ENCODE results near the gene SGMS1. TPM values are rescaled to one million over a fixed set of nuclear protein-coding genes. Genes with fewer than 3 reads are reported as not detected.
A peak's percentile ranks its signal among the peaks of the same experiment; 100 is the strongest.

The SGMS1 gene
- total RNA-seq, 2 experiments from 2014 or later = 24.8 to 25.2 TPM

DNA sequence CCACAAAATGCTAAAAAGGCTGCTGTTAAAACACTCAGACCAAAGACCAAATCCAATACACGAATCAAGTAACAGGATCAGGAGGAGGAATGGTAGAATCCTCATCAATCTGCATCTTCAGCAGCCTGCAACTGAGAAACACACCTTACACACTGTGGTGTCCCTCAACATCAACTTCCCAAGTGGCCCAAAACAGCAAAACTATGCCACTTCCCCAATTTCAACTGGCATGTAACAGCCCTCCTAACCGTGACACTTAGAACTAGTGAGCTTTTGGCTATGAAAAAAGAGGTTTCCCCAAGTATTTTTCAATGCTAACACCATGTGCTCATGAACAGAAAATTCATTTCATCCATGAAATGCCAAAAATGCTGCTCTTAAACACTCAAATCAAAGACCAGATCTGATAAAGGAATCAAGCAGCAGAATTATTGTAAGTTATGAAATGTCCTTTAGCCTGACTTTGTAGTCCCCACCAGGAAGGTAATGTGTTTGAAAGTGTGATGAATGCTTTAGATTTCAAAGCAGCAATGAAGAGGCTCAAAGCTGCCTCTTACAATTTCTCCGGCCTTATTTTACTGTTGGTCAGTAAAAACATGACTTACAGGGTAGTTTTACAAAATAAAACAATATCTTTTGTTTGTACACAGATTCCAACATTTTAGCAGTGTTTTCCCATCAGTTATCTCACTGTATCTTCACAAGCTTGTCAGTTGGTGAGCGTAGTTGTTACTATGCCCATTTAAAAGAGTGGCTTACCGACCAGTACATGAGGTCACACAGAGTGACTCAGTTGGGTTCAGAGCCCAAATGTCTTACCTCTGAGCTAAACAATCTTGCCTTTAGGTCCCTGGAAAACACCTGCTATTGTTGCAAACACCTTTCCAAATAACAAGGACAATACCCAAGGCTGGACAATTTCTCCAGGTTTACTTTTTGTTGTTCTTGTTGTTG is 306.8 kb downstream of the SGMS1 start:
- no peak for ATAC-seq (ENCODE audit: poor library complexity)
- Histone ChIP-seq H3K27me3 (ENCODE audit: control insufficient read depth in 1 of 2, insufficient read depth in 2 of 2, low read length in 2 of 2) (no peaks in the 10 kb centered on the region), H3K9me3 (ENCODE audit: control insufficient read depth in 1 of 2, insufficient read depth in 1 of 2, low read length in 2 of 2) (no peaks in the 10 kb centered on the region), H3K36me3 (ENCODE audit: insufficient read depth, low read length) (peaks cover 8% of the 10 kb centered on the region), H3K4me1 (ENCODE audit: insufficient read depth, low read length) (no peaks in the 10 kb centered on the region), H3K27ac (ENCODE audit: low read depth in 1 of 2, low read length in 2 of 2) (no peak overlapping the region), H3K4me3 (ENCODE audit: low read length) (no peak overlapping the region)
- H3K9me3 Mint-ChIP-seq = no peaks in the 10 kb centered on the region
- TF ChIP-seq, protein P1, sequence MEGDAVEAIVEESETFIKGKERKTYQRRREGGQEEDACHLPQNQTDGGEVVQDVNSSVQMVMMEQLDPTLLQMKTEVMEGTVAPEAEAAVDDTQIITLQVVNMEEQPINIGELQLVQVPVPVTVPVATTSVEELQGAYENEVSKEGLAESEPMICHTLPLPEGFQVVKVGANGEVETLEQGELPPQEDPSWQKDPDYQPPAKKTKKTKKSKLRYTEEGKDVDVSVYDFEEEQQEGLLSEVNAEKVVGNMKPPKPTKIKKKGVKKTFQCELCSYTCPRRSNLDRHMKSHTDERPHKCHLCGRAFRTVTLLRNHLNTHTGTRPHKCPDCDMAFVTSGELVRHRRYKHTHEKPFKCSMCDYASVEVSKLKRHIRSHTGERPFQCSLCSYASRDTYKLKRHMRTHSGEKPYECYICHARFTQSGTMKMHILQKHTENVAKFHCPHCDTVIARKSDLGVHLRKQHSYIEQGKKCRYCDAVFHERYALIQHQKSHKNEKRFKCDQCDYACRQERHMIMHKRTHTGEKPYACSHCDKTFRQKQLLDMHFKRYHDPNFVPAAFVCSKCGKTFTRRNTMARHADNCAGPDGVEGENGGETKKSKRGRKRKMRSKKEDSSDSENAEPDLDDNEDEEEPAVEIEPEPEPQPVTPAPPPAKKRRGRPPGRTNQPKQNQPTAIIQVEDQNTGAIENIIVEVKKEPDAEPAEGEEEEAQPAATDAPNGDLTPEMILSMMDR (IDR thresholded peaks at IDR 0.05) = no peak
- peaks cover 64% of the 10 kb centered on the region for H3K36me3 Mint-ChIP-seq (ENCODE audit: low read depth)
- no peak overlapping the region for H3K27ac Mint-ChIP-seq
- no peak overlapping the region for H3K4me3 Mint-ChIP-seq
- H3K4me1 Mint-ChIP-seq (ENCODE audit: low read depth) = peaks cover 10% of the 10 kb centered on the region
- H3K27me3 Mint-ChIP-seq = no peaks in the 10 kb centered on the region
- DNase-seq = no peak
- intact Hi-C loops (cut with DNase I, micrococcal nuclease) = no loop called here
- CTCF ChIA-PET = no interaction called here
- POLR2A ChIA-PET = no interaction called here

DNA sequence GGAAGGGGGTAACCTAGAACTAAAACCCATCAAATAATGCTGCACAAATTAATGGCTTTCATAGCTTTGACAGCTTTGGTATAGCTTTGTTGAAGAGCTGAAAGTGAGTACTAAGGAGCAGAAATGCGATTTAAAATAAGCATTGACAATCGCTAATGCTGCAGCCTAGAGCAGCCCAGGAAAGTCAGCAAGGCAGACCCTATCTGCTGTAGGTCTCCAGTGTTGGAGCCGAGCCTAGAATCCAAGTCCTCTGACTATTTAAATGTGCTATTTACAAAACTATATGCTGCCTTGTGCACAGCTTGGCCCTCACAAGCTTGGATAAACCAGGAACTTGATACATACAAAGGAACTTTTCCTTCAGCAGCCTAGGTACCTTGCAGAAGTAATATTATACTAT is 307.6 kb downstream of the SGMS1 start:
- Mint-ChIP-seq H3K27ac (no peak overlapping the region), H3K36me3 (ENCODE audit: low read depth) (peaks cover 62% of the 10 kb centered on the region), H3K27me3 (no peaks in the 10 kb centered on the region), H3K9me3 (no peaks in the 10 kb centered on the region), H3K4me1 (ENCODE audit: low read depth) (peaks cover 10% of the 10 kb centered on the region), H3K4me3 (no peak overlapping the region)
- no peak for ATAC-seq (ENCODE audit: poor library complexity)
- CTCF ChIA-PET = no interaction called here
- H3K27ac ChIP-seq (ENCODE audit: low read depth in 1 of 2, low read length in 2 of 2) = no peak overlapping the region
- no peak for DNase-seq
- intact Hi-C loops (cut with DNase I, micrococcal nuclease) = no loop called here
- peaks cover 10% of the 10 kb centered on the region for H3K36me3 ChIP-seq (ENCODE audit: insufficient read depth, low read length)
- TF ChIP-seq, protein P1 (IDR thresholded peaks at IDR 0.05) = no peak
- POLR2A ChIA-PET = interaction anchor here (2.5 kb wide), 1 partner anchor 10 kb away, joined by 7 read pairs; no protein-coding TSS in a partner anchor
- H3K9me3 ChIP-seq (ENCODE audit: control insufficient read depth in 1 of 2, insufficient read depth in 1 of 2, low read length in 2 of 2) = no peaks in the 10 kb centered on the region
- no peak overlapping the region for H3K4me3 ChIP-seq (ENCODE audit: low read length)
- H3K27me3 ChIP-seq (ENCODE audit: control insufficient read depth in 1 of 2, insufficient read depth in 2 of 2, low read length in 2 of 2) = no peaks in the 10 kb centered on the region
- no peaks in the 10 kb centered on the region for H3K4me1 ChIP-seq (ENCODE audit: insufficient read depth, low read length)

GRCh38 chr10:50315424-50315823 is 308.3 kb downstream of the SGMS1 start:
- peaks cover 10% of the 10 kb centered on the region for H3K4me1 Mint-ChIP-seq (ENCODE audit: low read depth)
- peak overlapping the region; percentile 23 for H3K27ac Mint-ChIP-seq
- Histone ChIP-seq H3K27ac (ENCODE audit: low read depth in 1 of 2, low read length in 2 of 2) (no peak overlapping the region), H3K27me3 (ENCODE audit: control insufficient read depth in 1 of 2, insufficient read depth in 2 of 2, low read length in 2 of 2) (no peaks in the 10 kb centered on the region), H3K4me3 (ENCODE audit: low read length) (no peak overlapping the region), H3K9me3 (ENCODE audit: control insufficient read depth in 1 of 2, insufficient read depth in 1 of 2, low read length in 2 of 2) (no peaks in the 10 kb centered on the region), H3K36me3 (ENCODE audit: insufficient read depth, low read length) (peaks cover 18% of the 10 kb centered on the region), H3K4me1 (ENCODE audit: insufficient read depth, low read length) (no peaks in the 10 kb centered on the region)
- no peaks in the 10 kb centered on the region for H3K27me3 Mint-ChIP-seq
- CTCF ChIA-PET = no interaction called here
- ATAC-seq (ENCODE audit: poor library complexity) = no peak
- H3K4me3 Mint-ChIP-seq = no peak overlapping the region
- POLR2A ChIA-PET = interaction anchor here (2.5 kb wide), 1 partner anchor 11 kb away, joined by 7 read pairs; no protein-coding TSS in a partner anchor
- TF ChIP-seq, protein P1 (IDR thresholded peaks at IDR 0.05) = no peak
- no peak for DNase-seq
- H3K9me3 Mint-ChIP-seq = no peaks in the 10 kb centered on the region
- intact Hi-C loops (cut with DNase I, micrococcal nuclease) = no loop called here
- H3K36me3 Mint-ChIP-seq (ENCODE audit: low read depth) = peaks cover 62% of the 10 kb centered on the region

All from CD4-positive, alpha-beta T cell (primary cell).